Activated naive CD4-positive, alpha-beta T cell treated with anti-CD3 and anti-CD28 coated beads for 36 hours (primary cell): ENCODE data around the gene BIVM. TPM values are rescaled to one million over a fixed set of nuclear protein-coding genes. Genes with fewer than 3 reads are reported as not detected.

Source experiments
- CTCF ChIA-PET: fragments of 350-600 bp; sonication (Branson Sonifier 250); formaldehyde crosslinking; loops from one replicate; lab custom pipeline; 2021; ENCODE audit warnings: antibody characterized with exemption; lab: Charles Lee
- DNase-seq: peaks from one replicate; pipeline ENCODE4 v3.0.0-alpha.2; 2020
- H3K27ac Mint-ChIP-seq: one replicate; pipeline ENCODE4 v1.8.0; 2021; ENCODE audit warnings: mild to moderate bottlenecking, mixed read lengths
- H3K27me3 Mint-ChIP-seq: one replicate; pipeline ENCODE4 v1.8.0; 2021; ENCODE audit warnings: low read depth, mixed read lengths
- H3K36me3 Mint-ChIP-seq: one replicate; pipeline ENCODE4 v1.8.0; 2021; ENCODE audit warnings: low read depth, mixed read lengths
- H3K4me1 Mint-ChIP-seq: one replicate; pipeline ENCODE4 v1.8.0; 2021; ENCODE audit warnings: low read depth, mixed read lengths
- H3K4me3 Mint-ChIP-seq: one replicate; pipeline ENCODE4 v1.8.0; 2021; ENCODE audit warnings: mild to moderate bottlenecking, moderate library complexity, mixed read lengths
- H3K9me3 Mint-ChIP-seq: one replicate; pipeline ENCODE4 v1.8.0; 2021; ENCODE audit warnings: mixed read lengths
- intact Hi-C: fragments of 100-400 bp; cut with micrococcal nuclease; formaldehyde crosslinking; loops from one replicate; pipeline ENCODE4 v1.15.1; 2023
- total RNA-seq, 2 experiments: library from RNA; stranded (reverse); gene quantifications; one replicate each; pipeline ENCODE4 v1.2.3, GENCODE V29; 2021

BIVM gene
- total RNA-seq, 2 experiments from 2014 or later, result 9.9 to 11.1 TPM

DNA sequence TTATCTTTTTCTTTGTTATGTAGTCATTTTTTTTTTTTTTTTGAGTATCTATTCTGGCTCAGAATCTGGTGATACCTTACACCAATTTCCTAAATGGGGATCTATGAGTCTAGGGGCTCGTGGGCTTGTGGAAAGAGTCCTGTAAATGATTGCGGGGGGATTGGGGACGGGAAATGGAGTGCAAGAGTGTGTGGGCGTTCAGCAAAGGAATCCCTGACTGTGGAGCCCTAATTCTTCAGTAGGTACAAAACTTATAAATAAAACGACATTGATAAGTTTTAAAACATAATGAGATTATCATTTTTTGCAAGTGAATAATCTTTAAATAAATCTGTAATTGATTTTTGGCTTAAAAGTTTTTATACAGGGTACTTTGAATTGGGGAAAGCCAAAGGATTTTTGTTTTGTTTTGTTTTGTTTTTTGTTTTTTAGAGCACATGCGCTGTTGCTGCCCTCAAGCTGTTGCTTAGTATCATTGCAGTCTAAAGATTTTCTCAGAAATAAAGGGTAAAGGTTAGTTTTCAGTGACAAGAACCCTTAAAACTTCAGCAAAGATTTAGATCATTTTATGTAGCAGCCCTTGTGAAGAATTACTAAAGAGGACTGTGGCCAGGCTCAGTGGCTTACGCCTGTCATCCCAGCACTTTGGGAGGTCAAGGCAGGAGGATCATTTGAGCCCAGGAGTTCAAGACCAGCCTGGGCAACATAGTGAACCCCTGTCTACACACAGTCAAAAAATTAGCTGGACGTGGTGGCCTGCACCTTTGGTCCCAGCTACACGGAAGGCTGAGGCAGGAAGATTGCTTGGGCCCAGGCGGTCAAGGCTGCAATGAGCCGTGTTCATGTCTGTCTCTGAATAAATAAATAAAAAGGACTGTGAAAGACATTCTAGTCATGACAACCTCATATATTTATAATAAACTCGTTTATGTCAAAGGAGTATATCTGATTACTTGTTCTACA is 48.6 kb downstream of the BIVM start:
- no peaks in the 10 kb centered on the region for H3K9me3 Mint-ChIP-seq
- no peaks in the 10 kb centered on the region for H3K27me3 Mint-ChIP-seq
- peaks cover 42% of the 10 kb centered on the region for H3K4me1 Mint-ChIP-seq
- peak overlapping the region; percentile 92 for H3K4me3 Mint-ChIP-seq
- H3K27ac Mint-ChIP-seq, result peak overlapping the region; percentile 96
- peaks cover 4% of the 10 kb centered on the region for H3K36me3 Mint-ChIP-seq
- DNase-seq, result peak; percentile 18
- CTCF ChIA-PET, result interaction anchor here (0.7 to 4.5 kb wide), 9 partner anchors 45 to 270 kb away, joined by 3 to 23 read pairs (median 5); no protein-coding TSS in a partner anchor
- intact Hi-C loops, result loop anchor here (1.0 to 5.0 kb wide), 4 partner anchors 118 to 1220 kb away; no protein-coding TSS in a partner anchor

DNA sequence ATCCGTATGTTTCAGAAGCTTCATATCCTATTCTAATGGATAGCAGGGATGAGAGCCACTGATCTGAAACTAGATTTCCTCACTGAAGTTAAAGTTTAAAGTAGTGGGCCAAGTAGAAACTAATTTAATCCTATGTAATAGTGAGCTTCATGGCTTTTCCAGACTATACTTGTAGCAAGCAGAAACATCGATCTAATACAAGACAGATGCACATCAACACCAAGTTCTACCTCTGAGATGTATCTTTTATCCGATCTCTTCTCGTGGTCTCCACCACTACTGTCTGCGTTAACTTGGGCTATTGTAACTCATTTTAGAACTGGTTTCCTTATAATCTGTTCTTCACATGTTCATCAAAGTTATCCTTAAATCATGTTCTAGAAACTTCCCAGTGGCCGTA is 50.0 kb downstream of the BIVM start:
- Mint-ChIP-seq H3K4me3 (no peak overlapping the region), H3K9me3 (no peaks in the 10 kb centered on the region), H3K27ac (peak overlapping the region; percentile 62), H3K27me3 (no peaks in the 10 kb centered on the region), H3K4me1 (peaks cover 45% of the 10 kb centered on the region), H3K36me3 (peaks cover 11% of the 10 kb centered on the region)
- DNase-seq, result no peak
- CTCF ChIA-PET, result interaction anchor here (0.7 to 4.5 kb wide), 4 partner anchors 13 to 257 kb away, joined by 3 to 23 read pairs (median 3); no protein-coding TSS in a partner anchor
- intact Hi-C loops, result loop anchor here (5.0 kb wide), 2 partner anchors 167 to 1222 kb away; no protein-coding TSS in a partner anchor

DNA sequence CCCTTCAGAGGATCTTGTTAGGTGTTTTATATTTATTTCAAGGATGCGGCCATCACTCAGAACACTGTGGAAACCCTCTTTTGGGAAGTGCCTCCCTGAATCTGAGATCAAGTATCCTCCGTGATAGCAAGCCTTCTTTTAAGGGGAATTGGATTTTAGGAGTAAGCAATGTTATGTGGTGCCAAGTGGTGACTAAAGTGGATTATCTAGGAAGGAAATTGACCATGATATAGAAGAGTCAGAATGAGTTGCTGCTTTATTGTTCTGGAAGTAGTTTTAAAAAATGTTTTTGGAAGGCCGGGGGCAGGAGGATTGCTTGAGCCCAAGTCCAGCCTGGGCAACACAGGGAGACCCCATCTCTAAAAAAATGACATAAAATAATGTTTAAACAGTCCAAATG is 53.6 kb downstream of the BIVM start:
- peaks cover 43% of the 10 kb centered on the region for H3K4me1 Mint-ChIP-seq
- CTCF ChIA-PET, result no interaction called here
- H3K4me3 Mint-ChIP-seq, result no peak overlapping the region
- DNase-seq, result no peak
- intact Hi-C loops, result no loop called here
- H3K36me3 Mint-ChIP-seq, result peaks cover 19% of the 10 kb centered on the region
- H3K9me3 Mint-ChIP-seq, result no peaks in the 10 kb centered on the region
- H3K27ac Mint-ChIP-seq, result peak overlapping the region; percentile 21
- no peaks in the 10 kb centered on the region for H3K27me3 Mint-ChIP-seq

DNA sequence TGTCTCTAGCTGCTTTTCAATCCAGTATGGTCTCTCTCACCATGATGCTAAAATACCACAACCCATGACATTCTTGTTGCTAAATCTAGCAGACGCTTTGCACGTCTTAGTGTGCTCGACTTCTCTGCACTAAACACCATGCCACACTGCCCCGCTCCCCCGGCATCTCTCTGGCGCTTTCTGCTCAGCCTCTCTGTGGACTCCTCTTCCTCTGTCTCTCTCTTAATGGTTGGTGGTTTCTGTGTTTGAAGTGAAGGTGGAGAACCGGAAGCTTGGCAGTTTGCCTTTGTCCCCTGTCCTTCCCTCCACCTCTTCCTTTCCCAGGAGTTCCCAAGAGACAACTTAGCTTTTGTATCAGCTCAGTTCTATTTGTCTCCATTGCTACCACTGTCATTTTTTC is 55.8 kb downstream of the BIVM start:
- H3K36me3 Mint-ChIP-seq, result peaks cover 31% of the 10 kb centered on the region
- H3K27me3 Mint-ChIP-seq, result no peaks in the 10 kb centered on the region
- CTCF ChIA-PET, result interaction anchor here (0.7 to 1.3 kb wide), 2 partner anchors 16 to 273 kb away, joined by 3 to 5 read pairs; no protein-coding TSS in a partner anchor
- peak overlapping the region; percentile 38 for H3K27ac Mint-ChIP-seq
- intact Hi-C loops, result no loop called here
- peaks cover 28% of the 10 kb centered on the region for H3K4me1 Mint-ChIP-seq
- DNase-seq, result no peak
- no peaks in the 10 kb centered on the region for H3K9me3 Mint-ChIP-seq
- H3K4me3 Mint-ChIP-seq, result no peak overlapping the region

DNA sequence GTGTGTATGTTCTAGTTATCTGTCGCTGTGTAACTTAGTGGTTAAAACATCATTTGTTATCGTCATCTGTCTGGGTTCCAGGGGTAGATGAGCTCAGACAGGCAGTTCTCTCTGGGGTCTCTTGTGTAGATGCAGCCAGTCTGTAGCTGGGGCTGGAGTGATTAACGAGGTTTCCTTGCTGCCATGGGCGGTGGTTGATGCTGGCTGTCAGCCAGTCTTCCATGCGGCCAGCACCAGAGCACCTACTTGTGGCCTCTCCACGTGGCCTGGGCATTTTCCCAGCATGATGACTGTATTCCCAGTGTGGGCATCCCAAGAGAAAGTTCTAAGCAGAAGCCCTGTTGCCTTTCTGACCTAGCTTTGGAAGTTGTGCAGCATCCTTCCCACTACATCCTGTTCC is 57.6 kb downstream of the BIVM start:
- no peaks in the 10 kb centered on the region for H3K9me3 Mint-ChIP-seq
- H3K4me1 Mint-ChIP-seq, result peaks cover 18% of the 10 kb centered on the region
- H3K27ac Mint-ChIP-seq, result no peak overlapping the region
- intact Hi-C loops, result no loop called here
- CTCF ChIA-PET, result interaction anchor here (0.6 to 2.1 kb wide), 2 partner anchors 14 to 56 kb away, joined by 3 to 12 read pairs; no protein-coding TSS in a partner anchor
- no peak overlapping the region for H3K4me3 Mint-ChIP-seq
- DNase-seq, result no peak
- H3K36me3 Mint-ChIP-seq, result peaks cover 38% of the 10 kb centered on the region
- no peaks in the 10 kb centered on the region for H3K27me3 Mint-ChIP-seq

DNA sequence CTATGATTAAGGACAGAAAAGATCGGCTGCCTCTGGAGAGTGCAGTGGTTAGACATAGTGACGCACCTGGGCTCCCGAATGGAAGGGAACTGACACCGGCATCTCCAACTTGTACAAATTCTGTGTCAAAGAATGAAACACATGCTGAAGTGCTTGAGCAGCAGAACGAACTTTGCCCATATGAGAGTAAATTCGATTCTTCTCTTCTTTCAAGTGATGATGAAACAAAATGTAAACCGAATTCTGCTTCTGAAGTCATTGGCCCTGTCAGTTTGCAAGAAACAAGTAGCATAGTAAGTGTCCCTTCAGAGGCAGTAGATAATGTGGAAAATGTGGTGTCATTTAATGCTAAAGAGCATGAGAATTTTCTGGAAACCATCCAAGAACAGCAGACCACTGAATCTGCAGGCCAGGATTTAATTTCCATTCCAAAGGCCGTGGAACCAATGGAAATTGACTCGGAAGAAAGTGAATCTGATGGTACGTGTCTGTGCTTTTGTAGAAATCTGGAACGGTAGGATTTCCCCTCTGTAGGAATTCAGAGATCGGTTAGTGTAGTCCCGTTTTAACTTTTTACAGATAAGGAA is 63.8 kb downstream of the BIVM start:
- Mint-ChIP-seq H3K36me3 (peaks cover 50% of the 10 kb centered on the region), H3K4me1 (peaks cover 22% of the 10 kb centered on the region), H3K4me3 (no peak overlapping the region), H3K27me3 (no peaks in the 10 kb centered on the region), H3K27ac (no peak overlapping the region), H3K9me3 (no peaks in the 10 kb centered on the region)
- CTCF ChIA-PET, result interaction anchor here (1.0 to 1.2 kb wide), 2 partner anchors 8 to 14 kb away, joined by 3 to 5 read pairs; no protein-coding TSS in a partner anchor
- no peak for DNase-seq
- intact Hi-C loops, result no loop called here

DNA sequence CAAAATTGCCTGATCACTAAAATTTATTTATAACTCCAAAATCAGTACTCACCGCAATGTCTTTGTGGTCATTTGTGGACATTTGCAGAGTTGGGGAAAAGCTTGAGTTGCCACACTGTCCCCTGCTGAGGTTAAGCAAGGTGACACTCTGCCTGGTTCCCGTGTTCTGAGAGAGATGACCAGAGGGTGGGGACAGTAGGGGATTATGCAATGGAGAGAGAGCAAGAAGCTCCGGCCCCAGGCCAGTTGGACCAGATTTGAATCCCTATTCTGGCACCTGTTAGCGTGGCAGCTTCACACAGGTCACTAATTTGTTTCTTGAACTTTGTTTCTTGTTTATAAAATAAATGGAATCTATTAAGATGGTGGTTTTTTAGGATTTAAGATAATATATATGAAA is 64.7 kb downstream of the BIVM start:
- H3K36me3 Mint-ChIP-seq, result peaks cover 47% of the 10 kb centered on the region
- no peak for DNase-seq
- H3K27me3 Mint-ChIP-seq, result no peaks in the 10 kb centered on the region
- peaks cover 22% of the 10 kb centered on the region for H3K4me1 Mint-ChIP-seq
- CTCF ChIA-PET, result no interaction called here
- no peak overlapping the region for H3K4me3 Mint-ChIP-seq
- intact Hi-C loops, result no loop called here
- no peak overlapping the region for H3K27ac Mint-ChIP-seq
- no peaks in the 10 kb centered on the region for H3K9me3 Mint-ChIP-seq

DNA sequence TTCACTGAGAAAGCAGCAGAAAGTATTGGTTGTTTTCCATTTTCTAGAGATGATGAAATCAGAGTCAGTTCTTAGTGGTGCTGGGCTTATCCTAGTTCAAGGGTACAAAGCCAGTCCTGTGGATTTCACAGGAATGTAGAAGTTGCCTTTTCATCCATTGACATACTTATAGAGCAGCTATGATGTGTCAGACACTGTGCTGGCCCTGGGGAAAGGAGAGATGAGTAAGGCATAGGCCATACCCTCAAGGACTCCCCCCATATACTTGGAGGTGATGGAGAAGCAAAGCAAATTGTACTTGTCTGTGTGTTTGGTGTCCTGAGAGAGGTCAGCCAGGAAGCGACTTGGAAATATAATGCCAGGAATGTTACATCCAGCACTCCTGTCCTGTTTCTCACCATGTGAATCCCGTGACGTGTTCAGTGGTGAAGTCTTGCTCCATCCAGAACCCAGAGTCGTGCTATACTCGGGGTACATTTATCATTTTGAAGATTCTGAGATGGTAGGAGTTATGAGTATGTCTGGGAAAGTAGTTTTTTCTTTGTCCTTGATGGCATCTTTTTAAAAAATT is 69.5 kb downstream of the BIVM start:
- CTCF ChIA-PET, result no interaction called here
- peak overlapping the region; percentile 18 for H3K27ac Mint-ChIP-seq
- peaks cover 42% of the 10 kb centered on the region for H3K36me3 Mint-ChIP-seq
- no peak overlapping the region for H3K4me3 Mint-ChIP-seq
- H3K9me3 Mint-ChIP-seq, result no peaks in the 10 kb centered on the region
- peaks cover 32% of the 10 kb centered on the region for H3K4me1 Mint-ChIP-seq
- DNase-seq, result no peak
- intact Hi-C loops, result no loop called here
- H3K27me3 Mint-ChIP-seq, result no peaks in the 10 kb centered on the region

DNA sequence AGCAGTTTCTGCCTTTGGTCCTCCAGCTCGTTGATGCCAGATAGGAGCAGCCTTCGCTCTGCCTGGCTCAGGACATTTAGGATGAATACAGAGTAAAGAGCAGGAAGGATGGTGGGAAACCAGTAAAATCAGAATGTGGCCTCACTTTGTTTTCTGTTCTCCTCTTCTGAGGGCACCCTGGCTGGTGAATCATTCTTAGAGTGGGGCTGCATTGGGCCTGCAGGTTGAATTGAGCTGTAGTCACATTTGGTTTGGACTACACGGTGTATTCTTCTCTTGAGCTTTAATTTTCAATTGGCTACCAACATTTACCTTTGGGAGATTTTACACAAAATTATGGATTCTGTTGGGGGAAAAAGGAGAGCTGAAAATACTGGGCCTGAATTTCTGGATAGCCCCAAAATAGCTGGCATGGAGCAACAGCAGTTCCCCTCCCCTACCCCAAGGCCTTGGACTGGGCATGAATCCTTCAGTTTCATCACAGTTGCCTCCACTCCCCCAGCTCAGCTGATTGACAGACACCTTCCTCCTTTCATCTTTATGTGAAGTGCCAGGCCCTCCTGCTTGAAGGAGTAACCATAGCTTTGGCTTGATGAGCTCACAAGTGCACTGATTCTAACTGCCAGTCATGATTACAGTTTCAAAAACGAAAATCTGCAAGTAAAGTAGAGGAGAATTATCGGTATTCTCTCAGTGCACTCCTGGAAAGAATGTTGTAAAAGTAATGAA is 71.2 kb downstream of the BIVM start:
- H3K27me3 Mint-ChIP-seq, result no peaks in the 10 kb centered on the region
- H3K27ac Mint-ChIP-seq, result no peak overlapping the region
- intact Hi-C loops, result no loop called here
- no peaks in the 10 kb centered on the region for H3K9me3 Mint-ChIP-seq
- H3K4me1 Mint-ChIP-seq, result peaks cover 22% of the 10 kb centered on the region
- no peak overlapping the region for H3K4me3 Mint-ChIP-seq
- CTCF ChIA-PET, result interaction anchor here (0.7 to 2.1 kb wide), 29 partner anchors 8 to 393 kb away, joined by 3 to 12 read pairs (median 4); partner anchors contain the start of gene ERCC5
- DNase-seq, result no peak
- peaks cover 37% of the 10 kb centered on the region for H3K36me3 Mint-ChIP-seq

DNA sequence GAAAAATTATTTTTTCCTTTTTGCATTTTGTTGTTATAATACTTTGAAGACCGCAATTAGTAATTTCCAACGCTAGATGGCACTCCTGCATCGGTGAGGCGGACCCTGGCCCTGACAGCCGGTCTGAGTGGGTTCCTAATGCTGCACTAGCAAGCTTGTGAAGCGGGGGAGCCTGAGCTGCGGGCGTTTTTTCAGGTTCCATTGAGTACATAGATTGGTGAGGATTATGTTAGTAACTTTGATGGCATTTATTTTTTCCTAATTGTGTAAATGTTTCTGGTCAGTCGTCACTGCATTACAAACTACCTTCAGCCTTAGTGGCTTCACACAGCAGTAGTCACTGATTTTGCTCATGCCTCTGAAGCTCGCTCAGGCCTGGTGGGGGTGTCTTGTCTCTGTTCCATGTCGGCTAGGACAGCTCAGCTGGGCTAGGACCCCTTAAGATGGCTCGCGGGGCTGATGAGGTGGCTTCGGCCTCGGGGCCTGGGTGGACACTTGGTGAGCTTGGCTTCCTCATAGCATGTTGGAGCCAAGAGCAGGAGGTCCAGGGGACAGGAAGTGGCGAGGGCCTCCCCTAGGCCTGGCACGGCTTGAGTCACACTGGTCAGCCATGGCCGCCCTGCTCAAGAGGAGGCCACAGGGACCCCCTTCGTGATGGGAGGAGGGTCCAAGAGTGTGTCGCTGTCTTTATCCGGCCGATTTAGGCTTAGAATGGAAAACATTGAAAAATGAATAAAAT is 71.9 kb downstream of the BIVM start:
- intact Hi-C loops, result no loop called here
- CTCF ChIA-PET, result interaction anchor here (0.7 to 2.1 kb wide), 27 partner anchors 8 to 392 kb away, joined by 3 to 12 read pairs (median 4); partner anchors contain the start of gene ERCC5
- Mint-ChIP-seq H3K27ac (no peak overlapping the region), H3K4me3 (no peak overlapping the region), H3K36me3 (peaks cover 38% of the 10 kb centered on the region), H3K9me3 (no peaks in the 10 kb centered on the region), H3K4me1 (peaks cover 22% of the 10 kb centered on the region), H3K27me3 (no peaks in the 10 kb centered on the region)
- peak; percentile 56 for DNase-seq

DNA sequence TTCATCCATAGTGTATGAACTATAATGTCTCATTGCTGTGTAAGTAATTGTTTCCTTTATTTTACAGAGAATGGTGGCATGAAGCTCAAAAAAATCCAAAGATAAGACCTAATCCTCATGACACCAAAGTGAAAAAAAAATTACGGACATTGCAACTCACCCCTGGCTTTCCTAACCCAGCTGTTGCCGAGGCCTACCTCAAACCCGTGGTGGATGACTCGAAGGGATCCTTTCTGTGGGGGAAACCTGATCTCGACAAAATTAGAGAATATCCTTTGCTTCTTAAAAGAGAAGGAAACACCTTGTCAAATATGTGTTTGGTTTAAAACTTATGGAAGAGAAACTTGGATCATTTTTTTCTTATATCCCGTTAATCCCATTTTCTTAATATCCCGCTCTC is 73.2 kb downstream of the BIVM start:
- H3K4me1 Mint-ChIP-seq, result peaks cover 22% of the 10 kb centered on the region
- intact Hi-C loops, result no loop called here
- no peak overlapping the region for H3K4me3 Mint-ChIP-seq
- no peaks in the 10 kb centered on the region for H3K9me3 Mint-ChIP-seq
- H3K36me3 Mint-ChIP-seq, result peaks cover 37% of the 10 kb centered on the region
- CTCF ChIA-PET, result interaction anchor here (1.0 kb wide), 1 partner anchor 11 kb away, joined by 3 read pairs; no protein-coding TSS in a partner anchor
- no peak for DNase-seq
- no peak overlapping the region for H3K27ac Mint-ChIP-seq
- H3K27me3 Mint-ChIP-seq, result no peaks in the 10 kb centered on the region
